GM18870 (cell line): ENCODE data around the gene ITGB1.
A peak's percentile ranks its signal among the peaks of the same experiment; 100 is the strongest.

Experiments
- ATAC-seq: cut with Tn5 transposase; IDR thresholded peaks from one replicate; pipeline ENCODE4 v1.9.1; 2021; ENCODE audit warnings: moderate library complexity; ENCODE audit not compliant: unreplicated experiment

Gene ITGB1

DNA sequence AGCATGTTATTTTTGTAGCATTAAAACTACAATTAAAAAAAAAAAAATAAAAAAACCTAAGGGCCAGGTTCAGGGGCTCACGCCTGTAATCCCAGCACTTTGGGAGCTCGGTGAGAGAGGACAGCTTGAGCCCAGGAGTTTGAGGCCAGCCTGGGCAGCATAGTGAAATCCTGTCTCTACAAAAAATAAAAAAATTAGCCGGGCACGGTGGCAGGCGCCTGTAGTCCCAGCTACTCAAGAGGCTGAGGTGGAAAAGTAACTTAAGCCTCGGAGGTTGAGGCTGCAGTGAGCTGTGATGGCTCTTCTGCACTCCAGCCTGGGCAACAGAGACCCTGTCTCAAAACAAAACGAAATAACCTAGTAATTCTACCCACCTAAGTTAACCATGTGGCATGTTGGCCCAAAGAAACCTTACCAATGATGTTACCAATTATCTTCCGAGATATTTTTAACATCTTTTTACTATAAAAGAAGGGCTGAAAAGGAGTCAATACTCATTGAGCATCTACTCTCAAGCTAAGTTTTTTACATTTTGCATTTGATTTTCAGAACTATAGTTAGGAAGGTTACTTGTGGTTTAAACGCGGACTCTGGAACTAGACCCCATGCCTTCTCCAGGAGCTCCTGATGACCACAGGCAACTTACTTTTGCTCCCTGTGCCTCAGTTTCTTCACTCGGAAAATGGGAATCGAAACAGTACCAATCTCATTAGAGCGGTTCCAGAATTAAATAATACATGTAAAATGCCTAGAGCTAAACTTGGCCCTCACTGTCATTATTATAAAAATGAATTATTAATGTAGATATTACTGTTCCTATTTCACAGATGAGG is 1.4 kb downstream of the ITGB1 start:
- ATAC-seq, result no peak

DNA sequence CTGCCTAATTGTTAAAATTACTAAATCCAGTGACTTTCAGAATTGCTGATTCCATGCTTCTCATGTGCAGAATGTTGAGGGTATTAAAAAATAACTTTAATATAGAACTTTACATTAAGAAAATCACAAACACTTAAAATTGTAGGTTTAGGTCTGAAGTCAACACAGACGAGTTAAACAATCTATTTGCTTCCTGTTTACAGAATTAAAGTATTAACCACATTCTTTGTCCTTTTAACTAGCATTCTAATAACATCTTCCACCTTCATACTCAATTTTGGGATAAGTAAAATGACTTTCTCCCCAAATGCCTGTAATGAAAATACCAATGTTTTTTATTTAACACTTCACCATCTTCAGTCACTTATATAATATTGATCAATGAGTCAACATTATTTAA is 2.2 kb downstream of the ITGB1 start:
- no peak for ATAC-seq

DNA sequence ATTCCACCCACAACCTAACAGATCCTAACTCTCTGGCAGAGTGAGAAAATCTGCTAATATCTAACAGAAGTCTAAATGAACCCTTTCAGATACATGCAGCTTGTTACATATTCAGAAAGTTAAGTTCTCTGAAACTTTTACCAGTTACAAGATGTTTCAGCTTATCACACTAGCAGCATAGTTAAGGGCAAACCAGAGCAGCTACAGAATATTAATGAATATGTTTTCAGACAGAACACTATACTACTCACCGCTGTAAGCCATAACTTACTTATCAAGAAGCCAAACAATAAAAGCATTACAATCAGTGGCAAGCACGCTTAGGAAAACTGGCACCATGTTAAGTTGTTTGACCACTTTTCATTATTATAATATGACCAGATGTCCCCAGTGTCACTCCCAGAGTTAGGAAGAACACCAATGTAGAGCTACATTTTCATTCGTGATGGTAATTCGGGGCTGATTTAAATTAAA is 2.7 kb downstream of the ITGB1 start:
- ATAC-seq, result no peak

DNA sequence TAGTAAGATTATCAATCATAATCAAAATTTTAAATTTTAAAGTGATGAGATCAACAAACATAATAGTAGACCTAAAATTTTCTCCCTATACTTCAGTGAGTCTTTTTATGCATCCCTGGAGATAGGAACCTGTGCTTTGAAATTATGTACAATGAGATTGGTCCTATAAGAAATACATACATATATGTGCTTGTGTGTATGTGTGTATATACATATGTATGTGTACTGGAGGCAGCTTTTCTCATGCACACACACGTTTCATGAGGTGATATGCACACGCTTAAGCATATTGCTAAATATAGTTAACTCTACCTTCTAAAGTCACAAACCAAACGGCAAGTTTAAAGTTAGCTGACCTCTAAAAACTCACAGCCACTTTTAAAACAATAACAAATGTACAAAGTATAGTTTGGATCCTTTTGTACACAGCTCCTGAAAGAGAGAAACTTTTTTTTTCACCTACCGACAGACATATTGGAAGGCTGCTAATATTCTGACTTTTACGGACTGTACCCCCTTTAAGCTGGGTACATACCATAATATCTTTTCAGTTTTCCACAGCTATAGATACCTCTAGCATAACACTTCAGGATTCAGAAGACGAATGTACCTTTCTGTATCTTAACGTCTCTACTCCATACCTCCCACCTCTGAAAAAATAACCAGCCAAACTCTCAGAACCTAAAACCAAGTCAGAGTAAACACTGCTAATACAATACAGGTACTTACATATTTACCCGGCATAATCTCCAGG is 3.3 kb downstream of the ITGB1 start:
- no peak for ATAC-seq

DNA sequence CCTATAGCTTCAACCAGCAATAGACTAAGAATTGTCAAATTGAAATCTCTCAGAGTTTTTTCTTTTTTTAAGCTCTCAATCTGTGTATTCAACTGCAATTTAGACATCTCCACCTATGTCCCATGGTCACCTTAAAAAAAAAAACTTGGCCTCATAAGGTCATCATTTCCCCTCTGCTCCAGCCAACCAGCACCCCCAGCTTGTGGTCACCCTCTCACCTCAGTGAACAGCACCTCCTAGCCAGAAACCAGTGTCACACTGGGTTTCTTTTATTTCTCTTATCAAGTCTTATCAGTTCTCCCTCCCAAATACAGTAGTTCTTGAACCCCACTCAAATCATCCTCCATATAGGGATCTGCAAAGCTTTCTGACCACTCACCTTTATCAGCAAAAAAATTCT is 4.0 kb downstream of the ITGB1 start:
- no peak for ATAC-seq

DNA sequence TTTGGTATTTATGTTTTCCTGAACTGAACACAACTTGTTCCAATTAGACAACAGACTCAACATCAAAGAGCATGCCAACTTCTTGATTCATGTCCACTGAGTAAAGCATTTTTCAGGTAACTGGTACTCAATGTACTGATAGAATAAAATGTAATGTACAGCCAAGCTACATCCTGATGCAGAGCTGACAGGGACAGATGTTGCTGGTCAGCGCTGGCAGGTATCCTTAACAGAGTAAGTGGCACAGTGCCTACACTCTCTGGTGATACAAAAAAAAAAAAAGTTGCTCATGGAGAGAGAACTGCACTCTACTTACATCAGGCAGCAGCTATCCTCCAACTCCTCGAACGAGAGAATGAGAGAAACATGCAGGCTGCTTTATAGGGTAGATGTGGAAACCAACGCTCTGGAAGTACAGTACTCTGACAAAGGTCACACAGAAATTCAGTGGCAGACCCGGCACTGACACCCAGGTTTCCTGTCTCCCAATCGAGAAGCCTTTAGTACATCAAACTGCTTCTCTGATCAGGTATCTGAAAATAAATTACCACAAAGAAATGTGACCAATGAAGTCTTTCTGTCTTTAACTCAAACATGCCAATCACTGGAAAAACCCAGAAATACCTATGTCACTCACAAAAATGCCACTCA is 4.6 kb downstream of the ITGB1 start:
- ATAC-seq, result no peak

DNA sequence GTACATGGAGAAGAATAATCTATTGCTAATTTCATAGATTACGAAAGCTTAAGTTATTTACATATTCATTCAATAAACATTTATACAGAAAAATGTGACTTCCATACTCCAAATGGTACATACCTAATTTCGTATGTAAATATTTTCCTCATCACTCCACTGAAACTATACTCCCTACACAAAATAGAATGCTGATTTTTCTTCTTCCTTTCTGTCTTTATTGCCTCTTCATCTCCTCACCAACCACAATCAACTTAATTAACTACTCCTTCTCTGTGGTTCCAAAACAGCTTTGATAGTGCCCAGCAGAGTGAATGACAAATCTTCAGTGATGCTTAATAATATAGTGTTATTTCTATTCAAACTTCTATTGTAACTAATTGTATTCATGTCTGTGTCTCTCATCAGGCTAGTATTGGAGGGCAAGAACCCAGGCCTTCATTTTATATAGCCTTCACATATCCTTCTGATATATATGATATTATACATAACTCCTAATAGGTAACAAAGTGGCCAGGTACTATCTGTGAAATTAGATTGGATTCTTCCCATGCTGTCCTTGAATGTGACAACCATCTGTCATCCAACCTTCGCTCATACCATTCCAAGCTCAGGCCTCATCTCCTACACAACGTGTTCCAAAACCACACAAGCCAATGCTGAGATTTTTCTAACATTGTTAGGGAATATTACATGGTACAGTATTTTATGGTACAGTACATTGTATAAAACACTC is 5.3 kb downstream of the ITGB1 start:
- no peak for ATAC-seq

DNA sequence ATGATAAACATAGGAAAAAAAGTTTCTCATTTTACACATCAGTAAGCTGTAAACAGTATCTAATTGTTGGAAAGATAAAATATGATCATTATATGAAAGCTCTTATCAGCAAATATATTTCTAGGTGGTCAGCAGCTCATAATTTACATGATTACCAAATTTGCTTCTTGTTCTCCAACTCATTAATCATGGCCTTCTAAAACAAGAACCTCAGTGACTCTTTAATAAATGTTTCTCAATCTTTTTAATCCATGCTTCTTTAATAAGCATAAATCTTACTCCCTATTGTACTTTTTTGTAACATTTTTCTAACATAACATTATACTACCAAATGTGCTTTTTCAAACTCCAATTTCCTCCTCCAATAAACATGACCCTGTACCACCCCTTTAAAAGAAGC is 5.9 kb downstream of the ITGB1 start:
- no peak for ATAC-seq

DNA sequence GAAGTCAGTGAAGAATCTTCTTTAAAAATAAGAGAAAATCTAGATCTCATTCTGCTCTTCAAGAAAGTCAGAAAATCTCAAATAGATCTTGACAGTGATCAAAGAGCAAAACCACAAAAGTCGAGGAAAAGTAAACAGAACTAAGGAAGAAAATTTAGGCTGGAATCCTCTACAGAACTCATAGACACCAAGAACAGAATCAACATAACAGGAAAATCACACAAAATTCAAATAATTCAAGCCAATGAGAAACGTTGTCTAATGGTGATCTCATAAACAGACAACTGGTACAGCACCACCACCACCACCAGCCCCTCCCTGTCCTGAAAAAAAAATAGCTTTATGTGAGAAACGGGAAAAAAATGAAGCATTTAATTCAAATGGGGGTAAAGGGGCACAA is 6.9 kb downstream of the ITGB1 start:
- no peak for ATAC-seq

DNA sequence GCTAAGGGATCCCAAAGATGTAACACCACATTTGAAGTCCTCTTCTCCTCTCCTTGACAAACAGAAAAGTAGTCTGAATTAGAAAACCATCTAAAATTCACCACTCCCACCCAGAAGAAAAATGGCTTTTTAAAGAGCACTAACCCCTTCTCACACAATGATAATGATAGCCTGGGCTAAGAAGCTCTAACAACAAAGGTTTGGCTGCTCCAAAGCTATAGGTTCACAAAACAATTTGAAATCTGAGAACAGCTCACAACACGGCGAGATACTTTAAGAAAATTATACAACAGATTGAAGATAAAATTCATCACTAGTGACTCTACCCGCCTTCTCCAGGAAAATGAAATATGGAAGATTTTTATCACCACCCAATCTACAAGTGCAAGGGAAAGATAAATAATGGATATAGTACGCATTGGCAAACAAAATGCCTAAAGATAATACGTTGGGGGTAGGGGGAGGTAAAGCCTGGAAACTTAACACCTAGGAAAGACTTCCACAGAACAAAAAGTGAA is 7.4 kb downstream of the ITGB1 start:
- no peak for ATAC-seq

DNA sequence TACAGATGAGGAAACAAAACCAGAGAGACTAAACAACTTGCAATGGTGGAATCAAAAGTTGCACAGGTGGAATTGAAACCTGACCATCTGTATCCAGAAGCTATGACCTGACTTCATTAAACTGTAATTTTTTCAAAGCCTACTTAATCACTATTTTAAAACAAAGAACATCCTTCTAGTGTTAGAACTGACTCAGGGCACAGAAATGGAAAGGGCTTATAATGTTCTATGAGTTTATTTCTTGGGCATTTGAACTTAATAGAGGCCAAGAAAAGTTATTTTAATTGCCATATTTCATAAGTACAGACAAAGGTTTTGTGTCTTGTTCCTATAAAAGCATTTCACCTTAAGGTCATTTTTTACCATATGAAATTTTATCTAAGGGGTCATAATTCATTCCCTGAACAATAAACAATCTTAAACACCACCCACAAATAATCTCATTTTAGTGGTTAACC is 8.8 kb downstream of the ITGB1 start:
- no peak for ATAC-seq

DNA sequence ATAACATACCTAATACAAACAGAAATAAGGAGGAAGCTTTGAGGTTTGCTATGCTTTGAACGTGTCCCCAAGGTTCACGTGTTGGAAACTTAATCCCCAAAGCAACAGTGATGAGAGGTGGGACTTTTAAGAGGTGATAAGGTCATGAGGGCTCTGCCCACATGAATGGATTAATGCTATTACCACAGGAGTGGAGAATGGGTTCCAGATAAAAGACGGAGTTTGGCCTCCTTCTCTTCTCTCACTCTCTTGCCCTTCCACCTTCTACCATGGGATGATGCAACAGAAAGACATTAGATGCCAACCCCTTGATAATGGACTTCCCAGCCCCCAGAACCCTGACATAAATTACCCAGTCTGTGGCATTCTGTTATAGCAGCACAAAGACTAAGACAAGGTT is 9.6 kb downstream of the ITGB1 start:
- no peak for ATAC-seq

DNA sequence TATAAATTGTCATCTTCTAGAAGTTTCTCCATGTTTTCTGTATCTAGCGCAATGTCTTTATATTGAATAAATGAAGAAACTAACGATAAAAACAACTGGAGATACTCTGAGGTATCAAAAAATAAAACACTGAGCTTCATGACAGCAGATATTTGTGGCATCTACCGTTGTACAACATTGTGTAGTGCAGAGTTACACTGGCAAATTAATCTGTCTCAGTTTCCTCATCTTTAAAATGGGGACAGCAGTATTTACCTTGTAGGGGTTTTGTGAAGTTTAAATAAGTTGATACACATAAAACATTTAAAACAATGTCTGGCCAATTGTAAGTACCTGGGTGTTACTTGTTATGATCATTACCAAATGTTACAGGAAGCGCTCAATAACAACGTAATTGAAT is 10.4 kb downstream of the ITGB1 start:
- ATAC-seq, result no peak

DNA sequence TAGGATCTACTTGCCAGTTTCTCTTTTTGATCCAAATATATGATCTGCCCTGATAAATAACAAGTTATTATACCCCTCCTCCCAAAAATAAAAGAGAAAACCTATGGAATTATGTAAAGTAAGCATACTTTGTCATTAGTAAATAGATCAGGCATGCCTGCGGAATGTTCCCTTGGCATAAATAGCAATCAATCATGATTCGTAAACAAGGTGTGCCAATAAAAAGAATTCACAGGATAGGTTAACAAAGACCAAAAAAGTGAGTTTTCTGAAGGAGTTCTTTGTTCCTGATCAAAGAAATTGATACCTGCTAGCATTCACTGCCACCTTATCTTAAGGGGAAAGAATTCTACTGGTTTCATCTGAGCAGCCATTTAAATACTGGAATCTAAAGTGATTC is 11.9 kb downstream of the ITGB1 start:
- no peak for ATAC-seq

DNA sequence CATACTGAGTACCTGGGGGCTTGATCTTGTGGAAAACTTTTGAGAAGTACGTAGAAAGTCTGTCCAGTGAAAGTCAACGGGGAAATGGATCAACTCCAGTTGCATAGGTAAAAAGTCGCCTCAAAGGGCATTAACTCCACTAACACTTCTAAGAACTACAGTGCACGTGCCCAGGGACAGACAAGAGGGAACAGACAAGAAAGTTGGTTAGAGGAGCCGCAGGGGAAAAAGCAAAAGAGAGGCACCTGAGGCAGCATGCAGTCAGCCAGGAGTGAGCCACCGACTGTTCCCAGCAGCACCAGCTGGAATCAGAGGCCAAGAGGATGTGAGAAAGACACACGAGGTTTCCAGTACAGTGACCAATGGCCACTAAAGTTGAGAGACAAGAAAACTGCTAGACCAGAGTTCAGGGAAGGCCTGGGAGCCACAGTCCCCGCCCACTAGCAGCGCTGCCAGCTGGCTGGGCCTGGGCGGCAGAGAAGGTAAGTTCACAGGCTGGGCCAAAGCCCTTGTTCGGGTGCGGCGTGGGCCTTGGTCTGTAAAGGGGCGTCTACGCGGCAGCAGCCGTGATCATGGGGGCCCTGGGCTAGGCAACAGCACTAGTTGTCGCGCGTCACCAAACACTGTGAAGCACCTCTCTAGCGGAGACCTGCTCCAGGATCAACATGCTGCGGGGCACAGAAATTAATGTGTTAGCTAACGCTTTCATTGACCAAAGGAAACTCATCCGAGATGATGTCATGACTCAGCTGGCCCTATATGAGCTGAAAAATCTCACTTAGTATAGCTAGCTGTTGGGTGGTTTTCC is 14.0 kb downstream of the ITGB1 start:
- ATAC-seq, result no peak

DNA sequence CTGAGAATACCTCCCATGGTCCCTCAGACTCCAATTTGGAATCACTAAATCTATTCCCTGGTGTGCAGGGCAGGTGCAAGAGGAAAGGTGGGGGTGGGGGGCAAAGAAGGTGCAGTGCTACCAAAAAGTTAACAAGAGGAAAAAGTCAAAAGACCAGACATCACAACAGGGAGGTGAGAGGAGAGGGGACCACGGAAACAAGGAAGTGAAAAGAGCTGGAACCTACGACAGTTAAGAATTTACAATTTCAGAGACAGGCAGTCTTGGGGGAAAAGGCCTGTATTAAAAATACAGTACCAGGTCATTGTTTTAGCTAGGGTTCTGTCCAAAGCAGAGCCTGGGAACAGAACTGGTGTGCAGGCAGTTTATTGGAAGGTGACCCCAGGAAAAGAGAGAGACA is 14.6 kb downstream of the ITGB1 start:
- ATAC-seq, result peak; percentile 58

DNA sequence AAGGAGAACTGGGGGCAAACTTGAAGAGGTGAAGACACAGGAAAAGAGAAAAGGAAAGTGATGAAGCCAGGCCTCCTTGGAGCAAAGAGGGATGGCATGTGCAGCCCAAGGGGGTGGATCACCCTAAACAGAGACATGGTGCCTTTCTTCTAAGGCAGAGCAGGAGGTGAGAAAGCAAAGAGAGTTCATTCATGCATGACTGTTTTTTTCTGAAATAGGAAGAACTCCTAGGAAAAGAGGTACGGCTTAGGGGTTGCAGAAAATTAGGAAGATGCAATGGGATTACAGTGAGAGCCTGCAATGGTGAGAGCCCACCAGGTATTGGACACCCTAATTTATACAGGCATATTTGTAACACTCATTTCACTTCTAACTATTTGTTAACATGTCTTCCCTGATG is 15.9 kb downstream of the ITGB1 start:
- ATAC-seq, result no peak

DNA sequence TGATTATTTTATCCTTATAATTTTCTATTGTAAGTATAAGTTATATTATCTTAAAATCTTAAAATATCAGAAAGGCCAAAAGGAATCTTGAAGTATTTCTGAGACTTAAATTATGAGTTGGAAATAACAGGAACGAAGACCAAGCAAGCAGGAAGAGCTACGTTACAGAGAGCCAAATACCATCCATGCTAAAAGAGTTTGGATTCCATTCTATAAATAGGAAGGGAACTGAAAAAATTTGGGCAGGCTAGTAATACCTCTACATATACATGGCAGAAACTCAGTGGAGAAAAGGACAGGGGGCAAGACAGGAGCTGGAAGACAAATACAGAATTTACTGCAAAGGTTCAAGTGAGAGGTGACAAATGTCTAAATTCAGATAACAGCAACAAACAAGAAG is 16.7 kb downstream of the ITGB1 start:
- ATAC-seq, result no peak

DNA sequence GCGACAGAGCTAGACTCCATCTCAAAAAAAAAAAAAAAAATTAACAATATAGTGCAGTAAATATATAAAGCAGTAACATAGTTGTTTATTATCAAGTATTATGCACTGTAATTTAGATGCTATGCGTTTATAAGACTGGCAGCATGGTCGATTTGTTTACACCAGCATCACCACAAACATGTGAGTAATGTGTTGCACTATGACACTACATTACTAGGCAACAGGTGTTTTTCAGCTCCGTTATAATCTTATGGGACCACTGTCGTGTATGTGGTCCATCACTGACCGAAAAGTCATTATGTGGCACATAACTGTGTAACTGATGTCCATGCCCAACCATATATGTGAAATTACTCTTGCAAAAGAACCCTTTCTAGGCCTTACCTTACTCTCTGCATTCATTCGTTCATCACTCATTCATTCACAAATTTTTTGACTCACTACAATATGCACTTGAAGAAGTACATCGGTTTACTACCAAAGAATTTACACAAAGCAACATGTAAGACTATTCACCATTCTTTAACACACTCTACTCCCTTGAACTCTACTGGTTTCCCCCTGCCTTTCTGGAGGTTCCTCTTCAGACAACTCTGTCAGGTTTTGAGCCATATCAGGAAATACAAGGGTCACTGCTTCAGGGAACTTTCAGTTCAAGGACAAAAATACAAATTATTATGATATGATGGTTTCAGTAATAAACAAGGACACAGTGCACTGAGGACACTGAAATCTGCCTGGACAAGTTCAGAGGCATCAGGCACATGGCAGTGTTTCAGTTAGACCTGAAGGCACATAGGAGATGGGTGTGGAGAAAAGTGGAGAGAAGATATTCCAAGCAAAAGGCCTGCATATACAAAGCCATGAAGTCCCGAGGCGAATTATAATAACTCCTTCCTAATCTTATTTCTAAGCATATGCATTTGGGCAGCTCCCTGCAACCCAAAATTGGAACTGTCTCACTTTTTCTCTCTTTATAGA is 17.4 kb downstream of the ITGB1 start:
- ATAC-seq, result no peak
